ENCODE measurements around the gene STX4.

Gene STX4

DNA sequence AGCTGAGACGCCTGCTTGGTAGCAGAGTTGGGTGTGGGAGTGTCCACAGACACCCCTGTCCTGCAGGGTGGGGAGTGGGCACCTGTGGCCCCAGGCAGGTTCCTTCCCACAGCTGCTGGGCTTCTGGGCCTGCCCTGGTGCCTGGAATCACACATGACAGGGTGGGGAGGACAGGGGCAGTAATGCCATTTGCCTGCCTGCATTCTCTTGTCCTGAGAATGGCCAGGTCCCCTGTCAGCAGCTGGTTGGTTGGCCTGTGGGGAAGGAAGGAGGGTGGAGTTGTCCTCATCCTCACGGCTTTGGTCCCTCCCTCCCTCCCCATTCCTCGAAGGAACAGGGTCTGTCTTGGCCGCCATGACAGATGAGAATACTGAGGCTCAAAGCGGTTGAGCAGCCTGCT, 50.2 kb downstream of the STX4 start:
- no peak for DNase-seq (ENCODE audit: low read depth in 2 of 2)

GRCh38 chr16:31083981-31084380, 50.6 kb downstream of the STX4 start:
- DNase-seq (ENCODE audit: low read depth in 2 of 2) = no peak

- DNase-seq (ENCODE audit: low read depth in 2 of 2) = no peak
These were observed 51.4 kb downstream of the STX4 start for GRCh38 chr16:31084584-31085302.

DNA sequence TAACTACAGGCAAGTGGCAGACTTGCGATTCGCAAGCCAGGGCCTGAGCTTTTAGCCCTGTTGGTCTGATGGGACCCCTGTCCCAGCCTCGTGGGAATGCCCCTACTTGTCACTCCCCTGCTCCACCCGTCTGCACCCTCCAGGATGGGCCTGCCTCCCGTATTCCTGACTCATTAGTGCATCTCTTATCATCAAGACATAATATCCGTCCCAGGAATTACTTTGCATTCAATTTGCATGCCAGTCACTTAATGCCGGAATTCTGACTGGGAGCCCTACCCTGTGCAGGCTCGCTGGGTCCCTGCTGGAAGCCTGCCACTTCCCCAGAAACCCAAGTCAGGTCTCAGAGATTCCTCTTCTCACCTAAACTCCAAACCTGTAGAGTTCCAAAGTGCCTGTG, 52.1 kb downstream of the STX4 start:
- no peak for DNase-seq (ENCODE audit: low read depth in 2 of 2)

GRCh38 chr16:31085873-31086628, 52.7 kb downstream of the STX4 start:
- DNase-seq (ENCODE audit: low read depth in 2 of 2) = no peak

- no peak for DNase-seq (ENCODE audit: low read depth in 2 of 2)
These were observed 53.2 kb downstream of the STX4 start for GRCh38 chr16:31086629-31086906.

GRCh38 chr16:31087481-31087880, 54.1 kb downstream of the STX4 start:
- no peak for DNase-seq (ENCODE audit: low read depth in 2 of 2)

- no peak for DNase-seq (ENCODE audit: low read depth in 2 of 2)
These were observed 54.6 kb downstream of the STX4 start for GRCh38 chr16:31087971-31088370.

GRCh38 chr16:31088459-31089183, 55.3 kb downstream of the STX4 start, which contains the start of gene PRSS53:
Gene PRSS53 (minus strand): TSS chr16:31088943. CDS start chr16:31088809, 134 bp downstream.
- no peak for DNase-seq (ENCODE audit: low read depth in 2 of 2)

- no peak for DNase-seq (ENCODE audit: low read depth in 2 of 2)
These were observed 55.8 kb downstream of the STX4 start for GRCh38 chr16:31089199-31089598.
